ENCODE data around the gene ZNF536.

Gene ZNF536

DNA sequence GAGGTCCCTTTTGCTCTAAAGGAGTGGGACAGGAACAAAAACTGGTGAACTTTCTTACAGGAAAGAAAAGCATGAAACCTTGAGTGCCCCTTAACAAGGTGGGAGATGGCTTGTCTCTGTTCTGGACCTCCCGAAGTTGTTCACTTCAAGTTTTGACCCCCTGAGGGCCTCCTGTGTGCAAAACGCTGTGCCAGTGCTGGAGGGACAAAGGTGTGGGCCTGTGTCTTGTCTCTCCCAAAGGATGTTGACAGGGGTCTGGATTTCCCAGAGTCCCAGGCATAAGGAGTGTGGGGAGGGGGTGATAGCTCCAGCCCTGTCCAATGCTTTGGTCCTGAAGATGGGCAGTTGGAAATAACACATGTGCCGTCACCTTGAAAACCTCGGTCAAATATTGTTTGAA lies 6.5 kb downstream of the ZNF536 start:
- TF ChIP-seq, protein P1, sequence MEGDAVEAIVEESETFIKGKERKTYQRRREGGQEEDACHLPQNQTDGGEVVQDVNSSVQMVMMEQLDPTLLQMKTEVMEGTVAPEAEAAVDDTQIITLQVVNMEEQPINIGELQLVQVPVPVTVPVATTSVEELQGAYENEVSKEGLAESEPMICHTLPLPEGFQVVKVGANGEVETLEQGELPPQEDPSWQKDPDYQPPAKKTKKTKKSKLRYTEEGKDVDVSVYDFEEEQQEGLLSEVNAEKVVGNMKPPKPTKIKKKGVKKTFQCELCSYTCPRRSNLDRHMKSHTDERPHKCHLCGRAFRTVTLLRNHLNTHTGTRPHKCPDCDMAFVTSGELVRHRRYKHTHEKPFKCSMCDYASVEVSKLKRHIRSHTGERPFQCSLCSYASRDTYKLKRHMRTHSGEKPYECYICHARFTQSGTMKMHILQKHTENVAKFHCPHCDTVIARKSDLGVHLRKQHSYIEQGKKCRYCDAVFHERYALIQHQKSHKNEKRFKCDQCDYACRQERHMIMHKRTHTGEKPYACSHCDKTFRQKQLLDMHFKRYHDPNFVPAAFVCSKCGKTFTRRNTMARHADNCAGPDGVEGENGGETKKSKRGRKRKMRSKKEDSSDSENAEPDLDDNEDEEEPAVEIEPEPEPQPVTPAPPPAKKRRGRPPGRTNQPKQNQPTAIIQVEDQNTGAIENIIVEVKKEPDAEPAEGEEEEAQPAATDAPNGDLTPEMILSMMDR (IDR thresholded peaks at IDR 0.05; ENCODE audit: low read depth, low read length): no peak
- no peak for DNase-seq
- H3K4me3 ChIP-seq (ENCODE audit: low read depth, low read length): no peak overlapping the region
- no peaks in the 10 kb centered on the region for H3K36me3 ChIP-seq
- H3K27me3 ChIP-seq: no peaks in the 10 kb centered on the region
- H3K9me3 ChIP-seq: no peaks in the 10 kb centered on the region
- no peaks in the 10 kb centered on the region for H3K4me1 ChIP-seq

DNA sequence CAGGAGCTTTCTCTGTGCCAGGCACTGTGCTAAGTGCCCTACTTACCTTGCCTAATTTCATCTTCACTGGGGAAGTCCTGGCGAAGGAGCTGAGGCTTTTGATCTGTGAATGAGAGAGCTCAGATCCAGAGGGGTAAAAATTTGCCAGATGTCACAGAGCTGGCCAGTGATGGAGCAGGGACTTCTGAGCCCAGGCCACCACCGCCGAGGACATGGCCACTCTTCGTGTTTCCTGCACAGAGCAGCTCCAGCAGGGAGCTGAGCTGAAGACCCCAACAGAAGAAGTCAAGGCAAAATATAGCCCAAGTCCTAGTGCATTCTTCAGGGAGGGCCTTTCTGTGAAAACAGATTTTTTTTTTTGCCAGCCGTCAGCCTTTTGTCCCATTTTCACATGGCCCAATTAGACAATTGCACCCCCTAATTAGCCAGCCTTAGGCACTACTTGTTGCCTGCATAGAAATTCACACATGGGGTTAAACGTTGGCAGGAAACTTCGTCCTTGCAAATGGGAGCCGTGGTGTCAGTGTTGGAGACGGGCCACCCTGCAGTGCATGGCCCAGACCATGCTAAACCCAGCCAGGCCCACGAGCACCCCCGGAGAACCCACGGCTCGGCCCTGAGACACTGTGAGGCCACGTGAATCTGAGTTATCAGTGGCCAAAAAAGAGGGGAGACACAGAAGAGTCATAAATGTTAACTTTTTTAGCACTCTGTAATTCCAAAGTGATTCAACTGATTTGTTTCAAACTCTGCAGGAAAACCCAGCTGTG lies 7.8 kb downstream of the ZNF536 start:
- Histone ChIP-seq H3K4me1 (no peaks in the 10 kb centered on the region), H3K9me3 (no peaks in the 10 kb centered on the region), H3K36me3 (no peaks in the 10 kb centered on the region), H3K4me3 (ENCODE audit: low read depth, low read length) (no peak overlapping the region), H3K27me3 (no peaks in the 10 kb centered on the region)
- TF ChIP-seq, protein P1 (IDR thresholded peaks at IDR 0.05; ENCODE audit: low read depth, low read length): no peak
- DNase-seq: no peak

DNA sequence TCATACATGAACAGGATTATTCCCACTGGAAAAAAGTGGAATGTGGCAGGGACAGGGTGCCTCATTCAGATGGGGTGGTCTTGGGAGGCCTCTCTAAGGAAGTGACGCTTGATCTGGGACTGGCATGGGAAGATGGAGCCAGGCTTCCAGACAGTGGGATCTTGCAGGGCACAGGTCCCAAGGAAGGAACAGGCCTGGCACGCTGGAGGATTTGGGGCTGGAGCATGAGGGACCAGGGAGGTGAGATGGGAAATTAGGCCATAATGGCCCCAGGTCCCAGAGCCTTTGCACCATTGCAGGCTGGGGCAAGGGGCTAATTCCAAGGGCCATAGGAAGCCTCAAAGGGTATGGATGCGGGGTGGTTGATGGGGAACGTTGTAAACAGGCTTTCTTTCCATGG lies 9.2 kb downstream of the ZNF536 start:
- H3K36me3 ChIP-seq: no peaks in the 10 kb centered on the region
- TF ChIP-seq, protein P1 (IDR thresholded peaks at IDR 0.05; ENCODE audit: low read depth, low read length): no peak
- H3K9me3 ChIP-seq: no peaks in the 10 kb centered on the region
- no peak overlapping the region for H3K4me3 ChIP-seq (ENCODE audit: low read depth, low read length)
- peaks cover 10% of the 10 kb centered on the region for H3K4me1 ChIP-seq
- no peak for DNase-seq
- no peaks in the 10 kb centered on the region for H3K27me3 ChIP-seq

DNA sequence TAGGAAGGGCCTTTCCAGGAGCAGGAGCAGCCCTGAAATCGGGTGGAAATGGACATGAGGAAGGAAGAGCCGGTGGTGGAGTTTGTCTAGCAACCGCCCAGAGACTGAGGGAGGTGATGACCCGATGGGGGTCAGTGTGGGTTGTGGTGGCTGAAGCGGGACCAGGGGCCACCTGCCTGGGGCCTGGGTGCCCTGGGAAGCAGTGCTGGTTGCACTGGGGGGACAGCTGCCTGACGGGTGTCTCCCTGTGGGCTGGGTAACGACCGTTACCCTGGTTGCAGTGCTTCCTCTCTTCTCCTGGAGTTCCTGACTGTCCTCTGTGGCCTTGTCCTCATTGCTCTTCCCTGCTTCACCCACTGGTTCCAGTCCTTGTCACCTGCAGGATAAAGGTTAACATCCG lies 13.0 kb downstream of the ZNF536 start:
- no peak for DNase-seq
- Histone ChIP-seq H3K4me3 (ENCODE audit: low read depth, low read length) (no peak overlapping the region), H3K27me3 (no peaks in the 10 kb centered on the region), H3K9me3 (no peaks in the 10 kb centered on the region), H3K4me1 (peaks cover 33% of the 10 kb centered on the region), H3K36me3 (no peaks in the 10 kb centered on the region)
- TF ChIP-seq, protein P1 (IDR thresholded peaks at IDR 0.05; ENCODE audit: low read depth, low read length): no peak

DNA sequence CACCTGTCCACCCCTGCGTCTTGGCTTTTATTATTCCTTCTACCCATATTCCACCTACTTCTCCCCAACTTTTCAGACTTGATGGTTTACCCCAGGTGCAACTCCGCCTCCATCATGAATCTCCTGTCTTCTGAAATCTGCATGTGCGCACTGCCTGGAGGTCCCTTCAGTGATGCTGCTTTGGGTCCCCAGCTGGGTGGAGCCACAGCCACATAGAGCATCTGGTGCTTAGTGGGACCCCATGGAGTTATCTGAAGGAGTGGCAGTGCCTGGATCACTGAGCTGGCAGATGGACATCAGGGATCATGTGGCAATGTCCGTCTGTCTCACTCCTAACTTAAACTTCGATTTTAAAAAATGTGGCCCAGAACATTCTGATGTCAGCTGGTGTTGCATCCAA lies 13.5 kb downstream of the ZNF536 start:
- H3K9me3 ChIP-seq: no peaks in the 10 kb centered on the region
- no peak overlapping the region for H3K4me3 ChIP-seq (ENCODE audit: low read depth, low read length)
- H3K27me3 ChIP-seq: no peaks in the 10 kb centered on the region
- no peaks in the 10 kb centered on the region for H3K36me3 ChIP-seq
- no peak for DNase-seq
- TF ChIP-seq, protein P1 (IDR thresholded peaks at IDR 0.05; ENCODE audit: low read depth, low read length): no peak
- H3K4me1 ChIP-seq: peaks cover 38% of the 10 kb centered on the region

DNA sequence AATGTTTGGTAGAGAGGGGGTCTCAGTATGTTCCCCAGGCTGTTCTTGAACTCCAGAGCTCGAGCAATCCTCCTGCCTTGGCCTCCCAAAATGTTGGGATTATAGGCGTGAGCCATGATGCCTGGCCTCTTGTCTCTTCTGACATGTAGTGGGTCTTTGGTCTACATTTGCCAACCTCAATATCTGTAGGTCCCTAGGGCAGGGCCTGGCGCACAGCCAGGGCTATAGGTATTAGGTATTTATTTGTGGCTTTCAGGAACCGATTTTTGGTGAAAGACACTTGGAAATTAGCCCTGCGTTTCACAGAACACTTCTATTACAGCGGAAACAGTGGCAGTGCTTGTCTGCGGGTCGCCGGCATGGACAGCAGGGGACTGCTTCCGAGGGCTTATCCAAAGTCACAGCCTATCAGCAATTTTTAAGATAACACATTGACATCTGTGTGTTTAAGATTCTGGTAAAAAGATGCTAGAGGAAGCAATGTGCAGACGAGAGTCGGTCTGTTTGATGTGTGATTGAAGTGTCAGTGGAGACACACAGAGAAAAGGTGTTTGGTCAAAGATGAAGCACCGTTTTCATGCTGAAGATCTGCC lies 14.5 kb downstream of the ZNF536 start:
- no peaks in the 10 kb centered on the region for H3K36me3 ChIP-seq
- peaks cover 43% of the 10 kb centered on the region for H3K4me1 ChIP-seq
- H3K9me3 ChIP-seq: no peaks in the 10 kb centered on the region
- TF ChIP-seq, protein P1 (IDR thresholded peaks at IDR 0.05; ENCODE audit: low read depth, low read length): no peak
- H3K27me3 ChIP-seq: no peaks in the 10 kb centered on the region
- peak overlapping the region; percentile 26; the same call in 1 of the 2 replicates for H3K4me3 ChIP-seq (ENCODE audit: low read depth, low read length)
- DNase-seq: peak; percentile 29
